Tibial nerve (tissue), 4 donors: Measurements from ENCODE around the gene TAF6L. TPM values are rescaled to one million over a fixed set of nuclear protein-coding genes. Genes with fewer than 3 reads are reported as not detected.
"Not testable (repeated sequence)": the region's sequence is repeated elsewhere in the genome, so short reads cannot be mapped to it uniquely, and the experiment has no call there.

Experiments used
- DNase-seq, 2 donors: peaks; one replicate each; pipeline ENCODE4 v3.0.0-alpha.2; 2019; ENCODE audit warnings: low spot score in 2 of 2
- H3K27ac ChIP-seq, 4 donors: fragments of 200-600 bp; sonication (generic) in 3 of 4; one replicate each; pipeline ENCODE4 v1.5.1; 2017 to 2019; ENCODE audit warnings: mild to moderate bottlenecking in 1 of 4
- H3K27me3 ChIP-seq, 2 donors: fragments of 200-600 bp; sonication (generic) in 1 of 2; one replicate each; pipeline versions ENCODE4 v1.5.1 to v1.6.0; 2017 to 2019
- H3K36me3 ChIP-seq, 3 donors: fragments of 200-600 bp; sonication (generic); one replicate each; pipeline ENCODE4 v1.5.1; 2018 to 2019
- H3K4me1 ChIP-seq, 4 donors: fragments of 200-600 bp; sonication (generic) in 3 of 4; one replicate each; pipeline ENCODE4 v1.5.1; 2017 to 2019
- H3K4me3 ChIP-seq, 4 donors: fragments of 200-600 bp; sonication (generic) in 3 of 4; one replicate each; pipeline ENCODE4 v1.5.1; 2017 to 2019; ENCODE audit warnings: mild to moderate bottlenecking in 1 of 4, moderate library complexity in 1 of 4
- H3K9me3 ChIP-seq, 4 donors: fragments of 200-600 bp; sonication (generic) in 3 of 4; one replicate each; pipeline ENCODE4 v1.5.1; 2017 to 2019
- EP300 ChIP-seq, 2 donors: sonication (generic); formaldehyde crosslinking; IDR thresholded peaks; one replicate each; pipeline ENCODE4 v1.6.1; 2017; ENCODE audit warnings: antibody characterized with exemption in 2 of 2, mild to moderate bottlenecking in 1 of 2
- POLR2A ChIP-seq, 2 donors: fragments of 450-650 bp; IDR thresholded peaks; one replicate each; pipeline ENCODE4 v1.6.1; 2017; ENCODE audit warnings: antibody characterized with exemption in 2 of 2, mild to moderate bottlenecking in 2 of 2, moderate library complexity in 2 of 2
- WGBS, 2 donors: methylation state at CpG; one replicate each; pipeline ENCODE4 v1.1.5; 2018; 5-methylcytosine and 5-hydroxymethylcytosine counted together
- total RNA-seq, 4 donors: library from RNA; depleted of rRNA; stranded (reverse); fragments of >200 nt; gene quantifications; one replicate each; pipeline ENCODE4 v1.1.0, GENCODE V29; 2016
- TF ChIP-seq, protein P1 (sequence below), 5 experiments: fragments of 200-600 bp in 3 of 5; fragments of 450-650 bp in 2 of 5; sonication (generic) in 3 of 5; IDR thresholded peaks; one replicate each; pipeline ENCODE4 v1.5.1; 2016 to 2019; ENCODE audit warnings: antibody characterized with exemption in 5 of 5, mild to moderate bottlenecking in 3 of 5, moderate library complexity in 2 of 5

Gene TAF6L
- total RNA-seq, 4 donors from 2014 or later: 23.2 to 38.8 (median 33.1) TPM

- DNase-seq: no peak
- Histone ChIP-seq H3K4me1 (no peaks in the 10 kb centered on the region), H3K9me3 (no peaks in the 10 kb centered on the region), H3K27me3 (no peaks in the 10 kb centered on the region), H3K4me3 (no peak overlapping the region), H3K27ac (no peak overlapping the region), H3K36me3 (peaks cover 0 to 89% (median 13%) of the 10 kb centered on the region in 3 donors)
- no peak for TF ChIP-seq EP300 (IDR thresholded peaks at IDR 0.05)
- TF ChIP-seq, protein P1, sequence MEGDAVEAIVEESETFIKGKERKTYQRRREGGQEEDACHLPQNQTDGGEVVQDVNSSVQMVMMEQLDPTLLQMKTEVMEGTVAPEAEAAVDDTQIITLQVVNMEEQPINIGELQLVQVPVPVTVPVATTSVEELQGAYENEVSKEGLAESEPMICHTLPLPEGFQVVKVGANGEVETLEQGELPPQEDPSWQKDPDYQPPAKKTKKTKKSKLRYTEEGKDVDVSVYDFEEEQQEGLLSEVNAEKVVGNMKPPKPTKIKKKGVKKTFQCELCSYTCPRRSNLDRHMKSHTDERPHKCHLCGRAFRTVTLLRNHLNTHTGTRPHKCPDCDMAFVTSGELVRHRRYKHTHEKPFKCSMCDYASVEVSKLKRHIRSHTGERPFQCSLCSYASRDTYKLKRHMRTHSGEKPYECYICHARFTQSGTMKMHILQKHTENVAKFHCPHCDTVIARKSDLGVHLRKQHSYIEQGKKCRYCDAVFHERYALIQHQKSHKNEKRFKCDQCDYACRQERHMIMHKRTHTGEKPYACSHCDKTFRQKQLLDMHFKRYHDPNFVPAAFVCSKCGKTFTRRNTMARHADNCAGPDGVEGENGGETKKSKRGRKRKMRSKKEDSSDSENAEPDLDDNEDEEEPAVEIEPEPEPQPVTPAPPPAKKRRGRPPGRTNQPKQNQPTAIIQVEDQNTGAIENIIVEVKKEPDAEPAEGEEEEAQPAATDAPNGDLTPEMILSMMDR (IDR thresholded peaks at IDR 0.05): no peak
- no peak for TF ChIP-seq POLR2A (IDR thresholded peaks at IDR 0.05)
- 83 to 86% methylated on average over 4 of the region's 4 CpGs for WGBS, 2 donors
These were observed 45.9 kb downstream of the TAF6L start for GRCh38 chr11:62817129-62817528.

DNA sequence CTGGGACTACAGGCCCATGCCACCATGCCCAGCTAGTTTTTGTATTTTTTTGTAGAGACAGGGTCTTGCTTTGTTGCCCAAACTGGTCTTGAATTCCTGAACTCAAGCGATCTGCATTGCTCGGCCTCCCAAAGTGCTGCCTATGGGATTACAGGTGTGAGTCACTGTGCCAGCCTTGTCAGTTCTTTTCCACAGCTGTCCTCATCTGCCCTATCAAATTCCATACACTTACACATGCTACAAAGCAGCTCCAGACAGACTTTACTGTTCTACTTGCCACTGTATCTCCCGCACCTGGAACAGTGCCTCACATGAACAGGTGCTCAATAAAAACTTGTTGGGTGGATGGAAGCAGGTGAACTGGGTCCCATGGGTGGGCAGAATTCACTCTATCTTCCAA, 52.5 kb downstream of the TAF6L start:
- Histone ChIP-seq H3K36me3 (peaks cover 3 to 96% (median 31%) of the 10 kb centered on the region in 3 donors), H3K27ac (no peak overlapping the region), H3K27me3 (no peaks in the 10 kb centered on the region), H3K4me1 (peaks cover 0 to 12% (median 2%) of the 10 kb centered on the region in 4 donors), H3K4me3 (no peak overlapping the region), H3K9me3 (no peaks in the 10 kb centered on the region)
- WGBS, 2 donors: 93 to 94% methylated on average over 3 of the region's 3 CpGs
- DNase-seq: no peak
- TF ChIP-seq EP300 (IDR thresholded peaks at IDR 0.05) (no peak), POLR2A (IDR thresholded peaks at IDR 0.05) (no peak)
- TF ChIP-seq, protein P1 (IDR thresholded peaks at IDR 0.05): no peak

DNA sequence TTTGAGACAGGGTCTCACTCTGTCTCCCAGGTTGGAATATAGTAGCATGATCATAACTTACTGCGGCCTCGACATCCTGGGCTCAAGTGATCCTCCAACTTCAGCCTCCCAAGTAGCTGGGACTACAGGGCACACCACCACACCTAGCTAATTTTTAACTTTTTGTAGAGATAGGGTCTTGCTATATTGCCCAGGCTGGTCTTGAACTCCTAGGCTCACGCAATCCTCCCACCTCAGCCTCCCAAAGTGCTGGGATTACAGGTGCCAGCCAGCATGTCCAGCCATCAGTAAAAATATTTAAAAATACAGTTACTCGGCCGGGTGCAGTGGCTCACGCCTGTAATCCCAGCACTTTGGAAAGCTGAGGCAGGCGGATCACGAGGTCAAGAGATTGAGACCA, 56.9 kb downstream of the TAF6L start:
- DNase-seq, H3K4me3 ChIP-seq, H3K27ac ChIP-seq, H3K27me3 ChIP-seq, H3K9me3 ChIP-seq: not testable (repeated sequence)
- Histone ChIP-seq H3K4me1 (peaks cover 0 to 42% (median 25%) of the 10 kb centered on the region in 4 donors), H3K36me3 (peaks cover 3 to 57% (median 21%) of the 10 kb centered on the region in 3 donors)
- 94% methylated on average over 8 of the region's 8 CpGs for WGBS, 2 donors

DNA sequence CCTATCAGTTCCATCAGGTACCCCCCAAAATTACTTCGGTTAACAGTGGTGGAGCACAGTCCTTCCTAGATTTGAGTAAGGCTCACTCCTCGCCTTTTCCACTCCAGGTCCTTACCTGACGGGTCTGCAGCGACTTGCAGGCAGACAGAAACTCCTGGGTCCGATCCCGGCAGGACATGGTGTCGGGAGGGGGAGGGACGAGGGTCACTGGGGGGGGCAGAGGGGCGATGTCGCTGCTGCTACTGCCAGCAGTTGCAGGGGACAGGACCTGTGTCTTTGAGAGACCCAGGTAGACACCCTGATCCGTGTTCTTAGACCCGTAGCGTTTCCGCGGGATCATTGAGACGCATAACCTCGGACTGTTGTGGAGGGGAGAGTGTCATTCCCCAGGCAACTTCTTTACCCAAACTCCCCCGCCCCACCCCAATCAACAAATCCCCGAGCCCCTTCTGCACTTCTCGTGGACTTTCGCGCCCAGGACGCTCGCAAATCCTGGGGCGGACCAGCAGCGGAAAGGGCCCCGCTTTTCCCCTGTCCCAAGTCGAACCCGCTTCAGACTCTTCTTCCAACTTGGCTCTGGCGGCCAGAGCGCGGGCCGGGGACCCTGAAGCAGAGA, 59.8 kb downstream of the TAF6L start:
- Histone ChIP-seq H3K27ac (peak overlapping the region; percentile 88 to 98 (median 96)), H3K36me3 (peaks cover 0 to 50% (median 11%) of the 10 kb centered on the region in 3 donors), H3K4me1 (peaks cover 0 to 64% (median 29%) of the 10 kb centered on the region in 4 donors), H3K4me3 (peak overlapping the region; percentile 79 to 96 (median 84)), H3K9me3 (no peaks in the 10 kb centered on the region), H3K27me3 (no peaks in the 10 kb centered on the region)
- 0% methylated on average over 31 to 33 of the region's 33 CpGs for WGBS, 2 donors
- no peak for DNase-seq
- TF ChIP-seq, protein P1 (IDR thresholded peaks at IDR 0.05): no peak
- TF ChIP-seq EP300 (IDR thresholded peaks at IDR 0.05) (no peak), POLR2A (IDR thresholded peaks at IDR 0.05) (no peak)

DNA sequence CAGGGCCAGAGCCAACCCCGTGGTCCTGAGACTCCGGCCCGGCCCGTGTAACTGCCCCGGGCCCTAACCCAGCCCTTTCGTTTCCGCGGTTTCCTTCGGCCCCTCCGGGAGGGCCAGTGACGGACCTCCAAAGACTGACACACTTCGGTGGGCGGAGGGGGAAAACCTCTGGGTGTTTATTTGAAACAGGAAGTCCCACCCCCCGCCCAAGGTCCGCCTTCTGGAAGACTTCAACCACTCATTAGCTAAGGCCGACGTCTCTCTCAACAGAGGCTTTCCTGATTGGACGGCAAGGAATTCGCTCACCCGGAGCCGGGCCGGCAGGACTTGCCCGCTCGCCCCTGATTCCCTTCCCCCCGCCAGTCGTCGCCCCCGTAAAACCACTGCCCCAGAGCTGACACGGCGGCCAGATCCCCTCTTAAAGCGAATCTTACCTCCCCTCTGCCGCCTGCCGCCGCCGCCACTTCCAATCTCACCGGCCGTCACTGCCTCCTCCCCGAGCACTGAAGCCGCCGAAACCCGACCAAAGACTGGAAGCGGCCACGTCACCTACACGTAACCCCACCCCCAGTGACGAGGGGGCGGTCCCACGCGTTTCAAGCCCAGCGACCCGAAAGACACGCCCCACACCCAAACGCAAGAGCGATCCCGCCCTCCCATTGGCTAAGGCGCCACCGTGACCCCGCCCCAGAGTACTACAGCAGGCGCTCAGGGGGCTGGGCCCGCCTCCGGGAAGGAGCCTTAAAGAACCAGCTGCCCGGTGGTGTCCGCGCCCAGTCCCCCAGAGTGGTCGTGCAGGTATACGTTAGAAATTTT, 60.5 kb downstream of the TAF6L start, which contains the start of gene STX5:
TSS of gene STX5 (minus strand) at position 532 of the 816 bp plus-strand sequence. CDS start 808 bp downstream, outside the sequence.
- peak; percentile 100 for DNase-seq
- peak in 1 of 2 donors; percentile 97 for TF ChIP-seq EP300 (IDR thresholded peaks at IDR 0.05)
- TF ChIP-seq POLR2A (IDR thresholded peaks at IDR 0.05): peak; percentile 65 to 96
- TF ChIP-seq, protein P1 (IDR thresholded peaks at IDR 0.05): peak in 2 of 5 experiments; percentile 28 to 44
- WGBS, 2 donors: 0 to 1% methylated on average over 24 to 52 of the region's 65 CpGs
- H3K27ac ChIP-seq: peak within 1 kb of the TSS; percentile 88 to 98 (median 96)
- peak within 1 kb of the TSS; percentile 79 to 96 (median 84) for H3K4me3 ChIP-seq
- H3K27me3 ChIP-seq: no peaks in the 10 kb centered on the region
- peaks cover 0 to 70% (median 29%) of the 10 kb centered on the region in 4 donors for H3K4me1 ChIP-seq
- peaks cover 0 to 50% (median 11%) of the 10 kb centered on the region in 3 donors for H3K36me3 ChIP-seq
- no peaks in the 10 kb centered on the region for H3K9me3 ChIP-seq
